NB4 (cell line): Measurements from ENCODE around the gene STK35.

Source experiments
- DNase-seq: peaks from one replicate; pipeline ENCODE4 v3.0.0; 2010; ENCODE audit warnings: low read depth
- H3K4me3 ChIP-seq: one replicate; pipeline ENCODE4 v1.5.1; 2011; ENCODE audit warnings: mild to moderate bottlenecking, low read depth, low read length, moderate library complexity
- MYC ChIP-seq: IDR thresholded peaks from 2 replicates; pipeline ENCODE4 v1.6.1; 2011; ENCODE audit warnings: low read depth, low read length
- POLR2A ChIP-seq: IDR thresholded peaks from 2 replicates; pipeline ENCODE4 v1.6.1; 2011; ENCODE audit warnings: mild to moderate bottlenecking; ENCODE audit not compliant: insufficient read length; ENCODE audit errors: extremely low read depth
- TF ChIP-seq, protein P1 (sequence below): IDR thresholded peaks from 2 replicates; pipeline ENCODE4 v1.6.1; 2011; ENCODE audit warnings: low read depth, low read length
- TF ChIP-seq, protein P2 (sequence below): IDR thresholded peaks from one replicate; pipeline ENCODE4 v1.5.1; 2012; ENCODE audit warnings: low read depth, low read length

Gene STK35

DNA sequence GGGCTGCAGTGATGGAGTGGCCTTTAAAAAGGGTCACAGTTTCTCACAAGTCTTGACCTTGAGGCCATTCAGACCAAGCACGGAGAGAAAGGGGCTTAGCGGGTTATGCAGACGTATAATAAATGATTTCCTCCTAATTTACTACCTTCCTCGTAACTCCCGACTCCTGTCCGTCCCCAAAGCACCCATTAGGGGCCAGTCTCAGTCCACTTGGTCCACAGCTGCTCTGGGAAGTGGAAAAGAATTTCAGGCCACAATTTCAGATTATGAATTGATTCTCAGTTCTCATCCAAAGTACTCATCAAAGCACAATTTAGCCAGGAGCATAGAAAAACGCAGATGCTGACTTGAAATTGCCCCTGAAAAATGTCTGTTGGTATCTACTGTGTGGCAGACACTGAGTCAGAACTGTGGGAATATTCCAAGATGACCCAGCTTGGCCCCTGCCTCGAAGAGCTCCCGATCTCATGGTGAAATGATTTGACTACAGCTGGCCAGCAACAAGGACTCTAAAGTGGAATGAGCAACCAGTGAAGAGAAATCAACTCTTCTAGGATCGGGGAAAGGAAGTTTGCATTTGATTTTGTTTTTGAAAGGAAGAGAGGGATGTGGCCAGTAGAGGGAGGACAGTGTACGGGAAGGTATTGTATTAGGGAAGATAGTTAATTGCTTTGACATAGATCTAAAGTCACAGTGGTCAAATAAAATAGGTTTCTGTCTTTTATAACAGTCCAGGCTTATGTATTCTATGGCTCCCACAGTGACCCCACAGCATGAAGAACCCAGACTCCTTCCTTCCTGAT, 15.2 kb upstream of the STK35 start:
- H3K4me3 ChIP-seq, result no peak overlapping the region
- DNase-seq, result no peak
- TF ChIP-seq, protein P1, sequence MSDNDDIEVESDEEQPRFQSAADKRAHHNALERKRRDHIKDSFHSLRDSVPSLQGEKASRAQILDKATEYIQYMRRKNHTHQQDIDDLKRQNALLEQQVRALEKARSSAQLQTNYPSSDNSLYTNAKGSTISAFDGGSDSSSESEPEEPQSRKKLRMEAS, result no peak
- TF ChIP-seq MYC, result no peak
- TF ChIP-seq POLR2A, result no peak
- TF ChIP-seq, protein P2, sequence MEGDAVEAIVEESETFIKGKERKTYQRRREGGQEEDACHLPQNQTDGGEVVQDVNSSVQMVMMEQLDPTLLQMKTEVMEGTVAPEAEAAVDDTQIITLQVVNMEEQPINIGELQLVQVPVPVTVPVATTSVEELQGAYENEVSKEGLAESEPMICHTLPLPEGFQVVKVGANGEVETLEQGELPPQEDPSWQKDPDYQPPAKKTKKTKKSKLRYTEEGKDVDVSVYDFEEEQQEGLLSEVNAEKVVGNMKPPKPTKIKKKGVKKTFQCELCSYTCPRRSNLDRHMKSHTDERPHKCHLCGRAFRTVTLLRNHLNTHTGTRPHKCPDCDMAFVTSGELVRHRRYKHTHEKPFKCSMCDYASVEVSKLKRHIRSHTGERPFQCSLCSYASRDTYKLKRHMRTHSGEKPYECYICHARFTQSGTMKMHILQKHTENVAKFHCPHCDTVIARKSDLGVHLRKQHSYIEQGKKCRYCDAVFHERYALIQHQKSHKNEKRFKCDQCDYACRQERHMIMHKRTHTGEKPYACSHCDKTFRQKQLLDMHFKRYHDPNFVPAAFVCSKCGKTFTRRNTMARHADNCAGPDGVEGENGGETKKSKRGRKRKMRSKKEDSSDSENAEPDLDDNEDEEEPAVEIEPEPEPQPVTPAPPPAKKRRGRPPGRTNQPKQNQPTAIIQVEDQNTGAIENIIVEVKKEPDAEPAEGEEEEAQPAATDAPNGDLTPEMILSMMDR, result no peak

DNA sequence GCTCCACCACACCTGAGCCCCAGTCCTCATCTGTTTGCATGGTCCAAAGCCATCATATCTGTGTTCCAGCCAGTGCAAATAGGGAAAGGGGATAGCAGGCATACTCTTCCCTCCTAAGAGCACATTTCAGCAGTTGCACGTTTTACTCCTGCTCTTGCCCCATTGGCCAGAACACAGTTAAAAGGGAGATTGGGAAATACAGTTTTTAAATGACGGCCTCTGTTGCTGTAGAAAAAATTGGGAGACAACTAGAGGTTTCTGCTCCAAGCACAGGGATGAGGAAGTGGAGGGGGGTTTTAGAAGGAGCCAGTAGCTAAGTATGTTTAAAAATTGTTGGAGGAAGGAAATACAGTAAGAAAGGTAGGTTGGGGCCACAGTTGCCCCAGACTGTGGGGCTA, 14.6 kb upstream of the STK35 start:
- DNase-seq, result peak; percentile 44
- TF ChIP-seq, protein P2, result no peak
- TF ChIP-seq, protein P1, result no peak
- no peak for TF ChIP-seq POLR2A
- TF ChIP-seq MYC, result no peak
- no peak overlapping the region for H3K4me3 ChIP-seq

DNA sequence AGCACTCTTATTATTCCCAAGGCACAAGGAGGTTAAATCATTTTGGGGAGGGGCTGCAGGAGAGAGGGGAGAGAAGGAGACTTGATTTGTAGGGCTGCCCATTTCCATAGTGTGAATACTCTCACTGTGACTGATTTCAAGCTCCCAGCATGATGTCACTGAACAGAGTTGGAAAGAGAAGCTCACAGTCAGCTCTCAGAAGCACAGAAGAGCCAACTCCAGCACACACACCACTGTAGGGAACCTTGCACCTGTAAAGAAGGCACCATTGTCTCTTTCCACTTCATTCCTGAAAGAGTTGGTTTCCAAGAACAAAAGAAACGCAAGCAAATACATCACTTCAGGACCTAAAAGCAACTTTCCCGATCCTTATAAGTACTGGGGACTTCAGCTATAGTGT, 12.7 kb upstream of the STK35 start:
- TF ChIP-seq POLR2A (no peak), MYC (no peak)
- TF ChIP-seq, protein P1, result no peak
- TF ChIP-seq, protein P2, result no peak
- H3K4me3 ChIP-seq, result no peak overlapping the region
- no peak for DNase-seq

DNA sequence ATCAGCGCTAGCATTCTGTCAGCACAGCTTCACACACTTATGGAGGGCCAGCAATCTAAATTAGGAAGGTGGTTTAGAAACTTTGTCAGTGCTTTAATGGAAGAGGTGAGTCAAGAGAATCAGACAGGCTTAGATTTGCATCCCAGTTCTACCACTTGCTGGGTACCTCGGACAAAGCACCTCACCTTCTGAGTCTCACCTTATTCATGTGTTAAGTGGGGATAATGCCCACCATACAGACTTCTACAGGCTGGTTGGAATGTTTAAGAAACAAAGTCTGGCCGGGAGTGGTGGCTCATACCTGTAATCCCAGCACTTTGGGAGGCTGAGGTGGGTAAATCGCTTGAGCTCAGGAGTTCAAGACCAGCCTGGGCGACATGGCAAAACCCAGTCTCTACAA, 12.2 kb upstream of the STK35 start:
- DNase-seq, result no peak
- TF ChIP-seq POLR2A, result no peak
- no peak for TF ChIP-seq MYC
- TF ChIP-seq, protein P2, result no peak
- TF ChIP-seq, protein P1, result no peak
- H3K4me3 ChIP-seq, result no peak overlapping the region

DNA sequence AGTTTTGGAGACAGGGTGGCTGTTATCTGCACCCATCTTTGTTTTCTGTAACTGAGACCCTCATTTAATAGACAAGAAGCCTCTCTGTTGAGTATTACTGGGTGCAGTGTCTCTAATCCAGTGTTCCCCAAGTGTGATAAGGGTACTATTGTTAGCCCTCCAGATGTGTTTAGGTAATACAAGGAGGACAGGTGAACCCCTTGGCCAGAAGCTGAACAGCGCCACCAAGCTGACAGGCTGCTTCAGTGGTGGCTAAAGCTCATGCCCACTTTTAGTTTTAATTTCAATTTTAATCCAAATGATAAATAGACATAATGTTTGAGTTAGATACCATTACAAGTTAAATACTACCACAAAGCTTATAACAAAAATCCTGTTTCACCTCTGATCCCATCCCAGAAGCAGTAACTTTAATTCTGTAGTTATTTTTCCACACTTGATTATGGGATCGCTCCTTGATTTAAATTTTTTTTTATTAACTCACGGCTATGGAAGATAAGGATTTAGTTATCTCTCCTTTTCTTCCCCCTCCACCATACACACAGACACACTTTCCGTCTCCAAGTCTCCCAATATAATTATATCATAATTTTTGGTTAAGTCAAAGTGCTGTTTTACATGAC, 8.4 kb upstream of the STK35 start:
- TF ChIP-seq, protein P1, result no peak
- TF ChIP-seq MYC, result no peak
- TF ChIP-seq POLR2A, result no peak
- TF ChIP-seq, protein P2, result peak; percentile 72
- no peak overlapping the region for H3K4me3 ChIP-seq
- DNase-seq, result peak; percentile 40
